GDM1 (cell line): ENCODE data around the gene KCNN4.
"Not testable (repeated sequence)": the region's sequence is repeated elsewhere in the genome, so short reads cannot be mapped to it uniquely, and the experiment has no call there.

ENCODE experiments used
- DNase-seq: peaks from one replicate; lab custom pipeline; 2025; lab: John Stamatoyannopoulos, UW

Gene KCNN4

DNA sequence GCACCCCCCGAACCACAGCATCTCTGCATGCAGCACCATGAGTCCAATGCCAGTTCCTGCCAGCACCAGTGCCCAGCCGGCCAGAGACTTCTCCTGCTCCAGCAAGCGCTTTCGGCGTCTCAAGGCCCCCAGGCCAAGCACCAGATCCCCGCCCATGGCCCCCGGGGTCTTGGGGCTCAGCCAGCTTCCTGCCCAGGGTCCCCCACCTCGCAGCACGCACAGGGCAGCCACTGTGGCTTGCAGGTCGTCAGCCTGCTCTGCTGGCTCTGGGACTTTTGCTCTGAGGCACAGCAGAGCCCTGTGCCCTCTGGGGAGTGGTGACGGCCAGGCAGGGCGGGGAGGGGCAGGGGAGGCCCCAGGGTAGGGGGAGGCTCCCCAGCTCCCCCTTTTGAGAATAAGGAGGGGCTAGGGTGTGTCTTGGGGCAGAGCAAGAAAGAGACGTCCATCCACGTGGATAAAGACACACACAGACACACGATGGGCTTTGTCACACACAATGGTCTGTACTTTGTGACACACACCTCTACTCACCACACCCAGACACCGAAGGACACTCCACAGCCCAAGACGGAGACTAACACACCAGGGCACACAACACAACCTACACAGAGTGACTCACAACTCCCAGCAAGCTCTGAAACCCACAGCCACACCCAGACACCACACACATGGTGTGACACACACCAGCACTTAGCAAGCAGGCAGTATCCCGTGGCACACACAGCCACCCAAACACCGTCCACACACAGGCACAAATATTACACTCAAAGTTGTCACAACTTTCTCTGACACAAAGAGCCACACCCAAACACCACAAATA lies at the start of gene KCNN4:
KCNN4 (minus strand) TSS at position 268 of the 820 bp plus-strand sequence; CDS start at position 156, 112 bp downstream.
- peak; percentile 74 for DNase-seq

DNA sequence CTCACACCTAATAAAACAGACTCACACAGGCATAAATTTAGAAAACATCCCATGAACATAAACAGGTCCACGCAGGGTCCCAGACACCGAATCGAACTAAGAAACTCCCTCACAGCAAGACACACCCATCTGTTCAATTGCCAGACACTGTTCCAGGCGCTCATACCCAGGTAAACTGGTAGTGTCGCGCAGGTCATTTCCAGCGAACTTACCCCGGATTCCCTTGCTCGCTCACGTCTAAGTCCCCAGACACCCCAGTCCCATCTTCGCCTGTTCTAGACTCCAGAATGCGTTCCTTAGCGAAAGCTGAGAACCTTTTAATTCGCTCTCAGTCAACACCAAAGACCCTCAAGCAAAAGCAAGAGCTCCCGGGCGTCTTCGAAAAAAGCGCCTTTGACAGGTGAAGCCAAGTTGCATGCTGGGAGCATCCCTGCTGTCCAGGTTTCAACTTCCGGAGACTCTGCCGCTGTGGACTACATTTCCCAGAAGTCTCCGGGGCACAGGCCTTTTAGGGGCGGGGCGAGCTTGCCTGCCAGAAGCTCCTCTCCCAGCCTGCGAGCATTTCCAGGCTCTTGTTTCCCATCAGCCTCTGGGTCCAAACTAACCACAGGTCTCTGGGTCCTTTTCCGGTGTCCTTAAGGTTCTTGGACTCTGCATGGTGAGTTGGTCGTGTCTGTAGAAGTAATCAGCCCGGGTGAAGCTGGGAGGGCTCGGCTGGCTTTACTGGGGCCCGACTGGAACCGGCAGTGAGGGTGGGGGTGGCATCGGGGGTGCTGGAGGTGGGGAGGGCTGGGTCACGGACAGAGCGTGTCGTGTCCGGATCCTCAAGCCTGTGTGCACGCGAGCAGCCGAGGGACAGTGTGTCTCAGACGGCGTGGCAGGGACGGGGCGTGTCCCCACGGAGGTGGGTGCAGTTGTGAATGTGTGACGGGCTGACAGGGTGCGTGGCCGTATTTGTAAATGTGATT lies 46.3 kb upstream of the KCNN4 start, which contains the start of gene ZNF283:
ZNF283 (plus strand) TSS at position 535 of the 968 bp plus-strand sequence. CDS start 6,184 bp downstream, outside the sequence.
- DNase-seq, result peak; percentile 31

DNA sequence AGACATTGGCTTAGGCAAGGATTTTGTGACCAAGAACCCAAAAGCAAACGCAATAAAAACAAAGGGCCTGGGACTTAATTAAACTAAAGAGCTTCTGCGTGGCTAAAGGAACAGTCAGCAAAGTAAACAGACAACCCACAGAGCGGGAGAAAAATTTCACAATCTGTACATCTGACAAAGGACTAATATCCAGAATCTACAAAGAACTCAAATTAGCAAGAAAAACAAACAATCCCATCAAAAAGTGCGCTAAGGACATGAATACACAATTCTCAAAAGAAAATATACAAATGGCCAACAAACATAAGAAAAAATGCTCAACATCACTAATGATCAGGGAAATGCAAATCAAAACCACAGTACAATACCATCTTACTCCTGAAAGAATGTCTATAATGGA lies 43.8 kb upstream of the KCNN4 start:
- not testable (repeated sequence) for DNase-seq

DNA sequence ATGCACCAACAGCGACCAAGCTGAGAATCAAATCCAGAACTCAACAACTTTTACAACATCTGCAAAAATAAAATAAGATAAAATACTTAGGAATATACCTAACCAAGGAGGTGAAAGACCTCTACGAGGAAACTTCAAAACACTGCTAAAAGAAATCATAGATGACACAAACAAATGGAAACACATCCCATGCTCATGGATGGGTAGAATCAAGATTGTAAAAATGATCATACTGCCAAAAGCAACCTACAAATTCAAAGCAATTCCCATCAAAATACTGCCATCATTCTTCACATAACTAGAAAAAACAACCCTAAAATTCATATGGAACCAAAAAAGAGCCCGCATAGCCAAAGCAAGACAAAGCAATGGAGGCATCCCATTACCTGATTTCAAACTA lies 43.1 kb upstream of the KCNN4 start:
- not testable (repeated sequence) for DNase-seq

DNA sequence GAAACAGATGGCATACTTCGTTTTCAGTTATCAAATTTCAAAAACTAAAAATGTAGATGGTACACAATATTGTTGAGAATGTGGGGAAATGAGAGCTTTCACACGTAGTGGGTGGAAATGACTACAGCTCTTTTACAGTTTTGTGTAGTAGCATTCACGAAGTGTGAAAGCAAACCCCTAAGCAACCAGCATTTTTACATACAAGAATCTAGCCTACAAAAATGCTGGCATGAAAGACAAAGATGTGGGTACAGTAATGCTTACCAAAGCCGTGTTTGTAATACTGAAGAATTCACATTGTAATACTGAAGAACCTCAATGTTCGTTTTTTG lies 40.1 kb upstream of the KCNN4 start:
- DNase-seq, result no peak

DNA sequence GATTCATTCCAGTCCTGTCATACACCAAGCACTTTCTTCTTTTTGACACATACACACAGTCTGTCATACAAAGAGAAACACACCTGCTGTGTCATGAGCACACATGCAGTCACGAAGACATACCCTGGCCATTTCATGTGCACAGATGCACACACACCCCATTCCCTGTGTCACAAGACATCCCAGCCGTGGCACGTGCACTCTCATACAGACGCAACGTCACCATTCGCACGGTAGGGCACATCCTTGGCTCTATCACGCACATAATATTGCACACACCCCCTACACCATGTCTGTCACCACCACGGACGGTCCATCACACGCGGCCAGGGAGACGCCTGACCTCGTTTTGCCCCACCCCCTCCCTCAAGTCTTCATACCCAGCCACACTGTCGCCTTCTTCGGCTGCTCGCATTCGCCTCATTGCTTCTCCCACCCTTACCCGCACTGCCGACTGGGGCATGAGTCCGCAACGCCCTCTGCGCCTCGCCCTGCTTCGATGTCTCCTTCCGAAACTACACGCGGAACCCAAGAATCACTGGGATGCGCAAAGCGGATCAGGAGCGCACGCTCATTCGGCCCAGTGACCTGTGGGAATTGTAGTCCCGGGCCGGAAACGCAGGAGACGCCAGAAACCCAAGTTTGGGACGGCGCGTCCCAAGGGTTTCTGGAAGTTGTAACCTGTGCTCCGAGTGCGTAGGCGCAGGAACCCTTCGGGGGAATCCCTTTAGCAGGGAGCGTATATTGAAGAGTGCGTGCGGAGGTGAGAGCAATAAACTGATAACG lies 39.5 kb upstream of the KCNN4 start:
- no peak for DNase-seq

DNA sequence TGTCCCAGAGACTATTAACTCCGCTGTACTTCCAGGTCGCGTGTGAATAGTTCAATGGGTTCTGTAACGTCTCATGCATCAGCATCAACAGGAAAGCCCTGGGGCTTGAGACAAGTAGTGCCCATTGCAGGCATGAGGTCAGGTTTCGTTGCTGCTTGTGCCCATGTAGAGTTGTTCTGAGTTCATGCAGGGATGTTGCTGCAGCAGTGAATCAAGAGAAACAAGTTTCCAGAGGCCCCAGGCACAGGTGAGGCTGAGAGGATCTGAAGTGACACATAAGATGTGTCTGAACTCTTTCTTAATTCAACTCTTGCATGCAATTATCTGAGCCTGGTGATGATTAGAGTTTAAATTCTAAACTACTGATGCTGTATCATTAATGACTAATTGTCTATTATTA lies 37.7 kb upstream of the KCNN4 start:
- no peak for DNase-seq

DNA sequence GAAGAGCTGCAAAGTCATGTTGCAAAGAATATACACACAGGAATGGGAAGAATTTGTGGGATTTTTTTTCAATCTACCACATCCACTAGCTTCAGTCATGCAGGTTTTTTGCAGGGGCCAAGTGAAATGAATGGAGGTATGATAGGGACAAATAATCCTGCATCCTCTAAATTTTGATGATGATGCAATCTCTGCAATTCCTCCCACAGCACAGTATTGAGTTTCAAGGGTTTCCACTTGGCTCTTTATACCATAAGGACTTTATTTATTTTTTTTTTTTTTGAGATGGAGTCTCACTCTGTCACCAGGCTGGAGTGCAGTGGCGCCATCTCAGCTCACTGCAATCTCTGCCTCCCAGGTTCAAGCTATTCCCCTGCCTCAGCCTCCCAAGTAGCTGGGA lies 36.7 kb upstream of the KCNN4 start:
- DNase-seq, result not testable (repeated sequence)

DNA sequence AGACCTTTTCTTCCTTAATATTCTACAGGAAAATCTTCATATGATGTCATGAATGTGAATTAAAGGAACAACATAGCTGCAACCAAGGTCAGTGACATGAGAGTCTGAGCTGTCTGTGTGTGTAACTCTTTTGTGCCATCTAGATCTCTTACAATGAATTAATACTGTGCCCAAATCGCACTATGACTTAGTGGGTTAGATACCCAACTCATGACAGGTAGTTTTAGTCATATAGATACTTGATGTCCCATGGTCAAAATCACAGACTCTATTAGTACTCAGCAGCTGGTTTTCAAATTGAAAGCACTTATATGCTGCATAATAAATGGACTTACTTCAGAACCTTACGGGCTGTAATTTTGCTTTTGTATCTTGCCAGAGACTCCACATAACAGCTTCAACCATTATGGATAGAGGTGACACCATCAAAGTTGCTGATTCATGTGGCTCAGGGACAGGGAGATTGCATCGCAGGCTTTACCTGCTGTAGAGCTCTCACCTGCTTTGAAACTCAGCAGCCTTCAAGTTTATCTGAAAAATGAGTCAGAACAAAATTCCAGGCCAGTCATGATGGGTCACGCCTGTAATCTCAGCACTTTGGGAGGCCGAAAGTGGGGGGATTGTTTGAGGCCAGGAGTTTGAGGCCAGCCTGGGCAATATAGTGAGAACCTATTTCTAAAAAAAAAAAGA lies 34.0 kb upstream of the KCNN4 start:
- DNase-seq, result no peak

DNA sequence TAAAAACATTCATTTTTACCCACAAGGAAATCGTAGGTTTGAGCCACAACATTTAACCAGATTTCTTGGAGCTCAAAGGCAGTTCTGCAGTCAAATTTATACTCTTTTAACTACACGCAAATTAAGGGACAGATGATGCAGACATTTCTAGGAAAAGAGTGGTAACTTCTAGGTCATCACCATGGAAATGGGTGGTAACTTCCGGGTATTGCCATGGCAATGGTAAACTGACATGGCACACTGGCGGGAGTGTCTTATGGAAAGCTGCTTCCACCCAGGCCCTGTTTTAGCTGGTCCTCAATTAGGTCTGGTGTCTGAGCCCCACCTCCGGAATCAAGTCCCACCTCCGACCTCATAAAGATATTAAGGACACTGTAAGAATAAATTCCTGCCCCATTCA lies 31.9 kb upstream of the KCNN4 start:
- DNase-seq, result no peak

DNA sequence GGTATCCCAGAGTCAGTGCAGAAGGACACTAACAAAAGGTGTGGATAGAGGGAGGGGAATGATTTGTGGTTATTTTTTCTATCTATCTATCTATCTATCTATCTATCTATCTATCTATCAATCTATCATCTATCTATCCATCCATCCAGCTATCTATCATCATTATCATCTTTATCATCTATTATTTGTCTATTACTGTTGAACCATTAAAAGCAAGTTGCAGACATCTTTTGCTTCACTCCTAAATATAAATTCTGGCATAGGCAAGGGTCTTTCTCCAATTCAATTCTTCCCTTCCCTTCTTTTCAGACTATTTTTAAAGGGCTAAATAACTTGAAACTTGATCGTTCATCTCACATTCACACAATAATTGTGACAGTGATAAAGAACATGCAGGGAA lies 31.5 kb upstream of the KCNN4 start:
- DNase-seq, result no peak

DNA sequence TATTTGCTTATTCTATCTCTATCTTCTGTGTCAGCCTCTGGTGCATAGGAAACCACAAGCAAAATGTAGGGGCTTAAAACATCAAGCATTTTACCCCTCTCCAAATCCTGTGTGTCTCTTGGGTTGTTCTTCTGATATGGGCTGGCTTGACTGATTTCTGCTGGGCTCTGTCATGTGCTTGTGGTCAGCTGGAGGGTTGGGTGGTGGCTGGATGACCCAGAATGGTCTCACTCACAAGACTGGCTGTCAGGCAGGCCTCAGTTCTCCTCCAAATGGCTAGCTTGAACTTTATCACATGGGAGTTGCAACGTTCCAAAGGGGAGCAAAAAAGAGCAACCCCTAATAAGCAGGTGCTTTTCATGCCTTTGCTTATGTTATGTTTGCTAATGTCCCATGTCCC lies 31.1 kb upstream of the KCNN4 start:
- DNase-seq, result no peak

DNA sequence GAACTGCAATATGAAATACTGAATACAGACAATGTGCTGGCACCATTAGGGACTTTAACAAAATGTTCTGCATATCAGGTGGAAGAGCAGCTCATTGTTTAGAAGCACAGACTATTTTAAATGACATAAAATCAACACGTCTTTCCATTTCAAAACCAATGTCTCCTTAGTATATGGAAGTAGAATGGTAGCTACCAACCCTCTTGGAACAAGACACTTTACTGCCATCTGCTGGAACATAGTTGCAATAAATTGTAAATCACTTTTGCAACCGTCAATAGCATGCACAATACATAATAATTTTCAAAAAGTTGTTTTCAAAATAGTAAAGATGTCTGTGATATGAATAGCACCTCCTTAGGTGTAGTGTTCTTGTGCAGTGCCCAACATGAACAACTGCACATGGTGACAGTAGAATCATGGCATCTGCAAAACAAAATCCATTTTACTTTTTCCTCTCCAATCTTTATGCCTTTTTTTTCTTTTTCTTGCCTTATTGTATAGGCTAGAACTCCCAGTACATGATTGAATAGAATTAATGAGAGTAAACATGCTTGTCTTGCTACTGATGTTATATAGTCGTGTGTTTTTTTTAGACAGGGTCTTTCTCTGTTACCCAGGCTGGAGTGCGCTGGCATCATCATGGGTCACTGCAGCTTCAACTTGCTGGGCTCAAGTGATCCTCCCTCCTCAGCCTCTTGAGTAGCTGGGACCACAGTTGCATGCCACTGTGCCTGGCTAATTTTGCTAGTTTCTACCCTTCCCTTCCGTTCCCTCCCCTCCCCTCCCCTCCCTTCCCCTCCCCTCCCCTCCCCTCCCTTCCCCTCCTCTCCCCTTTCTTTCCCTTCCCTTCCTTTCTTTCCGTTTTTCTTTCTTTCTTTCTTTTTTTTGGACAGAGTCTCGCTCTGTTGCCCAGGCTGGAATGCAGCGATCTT lies 29.3 kb upstream of the KCNN4 start:
- DNase-seq, result peak; percentile 15

DNA sequence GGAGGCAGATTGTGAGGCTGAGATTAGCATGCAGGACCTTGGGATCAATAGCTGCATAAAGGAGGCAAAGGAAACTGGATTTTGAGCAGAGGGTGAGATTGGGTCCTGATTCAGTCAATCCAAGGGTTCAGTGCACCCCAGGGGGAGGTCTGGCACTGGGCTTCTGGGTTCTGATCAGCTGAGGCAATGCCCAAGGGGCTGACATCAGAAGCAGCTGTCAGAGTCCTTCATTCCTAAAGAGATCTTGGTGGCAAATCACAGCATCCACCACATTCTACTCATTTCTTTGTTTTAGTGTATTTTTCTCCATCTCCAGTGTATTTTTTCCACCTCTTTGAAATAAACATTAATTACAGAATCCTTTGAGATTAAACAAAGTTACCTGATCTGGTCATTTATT lies 26.9 kb upstream of the KCNN4 start:
- no peak for DNase-seq

DNA sequence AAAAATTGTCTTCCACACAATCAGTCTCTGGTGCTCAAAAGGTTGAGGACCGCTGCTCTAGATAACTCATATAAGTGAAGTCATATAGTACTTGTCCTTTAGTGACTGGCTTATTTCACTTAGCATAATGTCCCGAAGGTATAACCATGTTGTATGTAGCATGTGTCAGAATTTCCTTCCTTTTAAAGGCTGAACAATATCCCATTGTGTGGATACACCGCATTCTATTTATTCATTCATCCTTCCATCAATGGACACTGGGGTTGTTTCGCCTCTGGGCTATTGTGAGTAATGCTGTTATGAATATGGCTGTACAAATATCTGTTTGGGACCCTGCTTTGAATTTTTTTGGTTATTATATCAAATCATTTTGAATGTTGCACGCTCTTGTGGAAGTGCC lies 26.1 kb upstream of the KCNN4 start:
- DNase-seq, result no peak

DNA sequence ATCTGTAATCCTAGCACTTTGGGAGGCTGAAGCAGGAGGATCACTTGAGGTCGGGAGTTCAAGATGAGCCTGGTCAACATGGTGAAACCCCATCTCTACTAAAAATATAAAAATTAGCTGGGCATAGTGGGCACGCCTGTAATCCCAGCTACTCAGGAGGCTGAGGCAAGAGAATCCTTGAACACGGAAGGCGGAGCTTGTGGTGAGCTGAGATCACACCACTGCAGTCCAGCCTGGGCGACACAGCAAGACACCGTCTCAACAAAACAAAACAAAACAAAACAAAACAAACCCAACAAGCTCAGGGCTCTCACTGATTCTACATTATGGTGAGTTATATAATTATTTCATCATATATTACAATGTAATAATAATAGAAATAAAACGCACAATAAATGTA lies 25.6 kb upstream of the KCNN4 start:
- DNase-seq, result not testable (repeated sequence)

DNA sequence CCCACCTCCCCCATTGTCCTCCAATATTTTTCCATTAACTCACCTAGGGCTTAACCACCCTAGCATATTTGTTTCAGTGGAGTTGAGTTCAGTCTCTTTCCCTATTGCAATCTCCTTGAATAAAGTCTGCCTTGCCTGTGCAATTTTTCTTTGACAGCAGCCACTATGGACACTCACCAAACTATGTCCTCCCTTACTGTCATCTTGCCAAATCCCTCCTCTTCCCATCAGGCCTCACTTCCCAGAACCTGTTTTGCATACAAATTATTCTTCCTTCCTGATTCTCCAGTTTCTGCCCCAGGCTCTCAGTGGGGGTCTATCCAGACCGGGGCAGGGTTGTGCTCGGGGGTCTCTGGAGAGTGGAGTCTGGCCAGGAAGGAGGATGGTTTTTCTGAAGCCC lies 23.7 kb upstream of the KCNN4 start:
- no peak for DNase-seq

DNA sequence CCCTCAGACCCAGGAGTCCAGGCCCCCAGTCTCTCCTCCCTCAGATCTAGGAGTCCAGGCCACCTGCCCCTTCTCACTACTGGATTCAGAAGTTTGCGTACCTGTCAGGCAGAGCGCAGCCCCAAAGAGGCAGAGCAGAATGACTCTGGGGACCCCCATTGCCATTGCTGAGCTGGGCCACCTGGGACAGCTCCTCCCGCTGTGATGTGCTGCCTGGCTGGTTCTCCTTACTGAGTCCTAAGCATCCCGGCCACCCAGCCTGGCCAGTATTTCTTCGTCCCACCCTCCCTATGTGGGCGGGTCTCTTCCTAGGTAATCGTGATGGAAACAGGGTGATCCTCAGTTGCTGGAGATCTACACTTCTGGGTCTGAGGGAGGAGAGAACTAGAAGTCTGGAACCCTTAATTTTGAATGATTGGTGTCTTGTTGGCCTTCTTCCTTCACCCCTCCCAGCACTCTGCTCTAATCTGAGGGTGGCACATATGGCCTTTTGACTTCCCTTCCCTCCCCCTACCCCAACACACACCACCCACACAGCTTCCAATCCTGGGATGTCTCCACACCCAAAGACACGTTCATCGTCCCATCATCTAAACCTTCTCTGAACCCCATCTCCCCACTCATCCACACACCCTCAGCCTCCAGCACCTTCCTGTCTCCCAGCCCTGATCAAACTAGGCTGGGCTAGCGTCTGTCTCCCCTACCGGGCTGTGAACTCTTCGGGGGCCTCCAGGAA lies 21.6 kb upstream of the KCNN4 start, which contains the start of gene LYPD5:
LYPD5 (minus strand) TSS at position 232 of the 736 bp plus-strand sequence; CDS start at position 165, 67 bp downstream.
- no peak for DNase-seq

DNA sequence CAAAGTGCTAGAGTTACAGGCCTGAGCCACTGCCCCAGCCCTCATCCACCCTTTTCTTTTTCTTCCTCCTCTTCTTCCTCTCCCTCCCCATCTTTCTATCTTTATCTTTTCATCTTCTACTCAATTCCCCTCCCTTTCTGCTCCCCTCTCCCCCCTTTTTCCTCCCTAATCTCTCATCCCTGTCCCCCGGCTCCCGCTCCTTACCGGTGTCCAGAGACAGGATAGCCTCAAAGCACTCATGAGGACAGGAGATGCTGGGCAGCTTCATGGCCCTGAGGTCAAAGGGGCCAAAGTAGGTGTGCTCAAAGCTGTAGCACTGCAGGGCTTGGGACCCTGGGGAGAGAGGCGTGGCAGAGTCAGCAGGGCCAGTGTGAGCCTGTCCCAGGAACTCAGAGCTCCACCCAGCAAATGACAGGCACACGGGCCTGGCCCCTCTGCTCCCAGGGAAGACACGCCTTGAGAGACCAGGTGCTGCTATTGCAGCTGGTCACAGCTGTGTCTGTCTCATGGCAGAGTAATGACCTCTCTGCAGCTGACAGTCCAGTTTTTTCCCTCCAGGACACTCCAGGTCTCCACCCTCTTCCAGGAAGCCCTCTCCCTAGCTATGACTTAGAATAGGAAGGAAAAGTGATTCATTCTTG lies 18.8 kb upstream of the KCNN4 start:
- no peak for DNase-seq
